A549 (cell line): ENCODE data around the gene ODAD4. TPM values are rescaled to one million over a fixed set of nuclear protein-coding genes. Genes with fewer than 3 reads are reported as not detected.

ENCODE experiments used
- ATAC-seq, 2 experiments: fragments of 200-7000 bp in 1 of 2; fragments of >200 bp in 1 of 2; cut with Nextera tagmentation in 1 of 2; cut with Tn5 transposase in 1 of 2; 3 replicates each; pipeline versions ENCODE4 v1.8.0 to v1.9.1; 2018 to 2020; ENCODE audit warnings: mild to moderate bottlenecking in 1 of 2, moderate library complexity in 1 of 2
- CTCF ChIA-PET: fragments of 300-600 bp; sonication (Branson Sonifier 250); formaldehyde crosslinking; extraction: SDS; loops from one replicate; lab custom pipeline; 2021; ENCODE audit warnings: antibody characterized with exemption, inconsistent platforms; lab: Yijun Ruan, JAX
- POLR2A ChIA-PET: fragments of 350-600 bp; formaldehyde crosslinking; extraction: SDS; loops from one replicate; lab custom pipeline; 2021; ENCODE audit warnings: antibody characterized with exemption, inconsistent platforms; lab: Yijun Ruan, JAX
- DNase-seq, 2 experiments: peaks; one replicate each; pipeline versions ENCODE4 v3.0.0 to v3.0.0-alpha.2; 2011 to 2016; ENCODE audit warnings: low read depth in 1 of 2, low spot score in 1 of 2
- FAIRE-seq: peaks from 2 replicates; lab custom pipeline; 2011; peaks lifted over from hg19 to GRCh38; lab: Jason Lieb, UNC
- H3K27ac ChIP-seq, 2 experiments: fragments of >200 bp; sonication (Bioruptor Twin); formaldehyde crosslinking; 3 replicates each; pipeline ENCODE4 v1.5.1; 2016 to 2017
- H3K4me1 ChIP-seq: fragments of >200 bp; sonication (Bioruptor Twin); formaldehyde crosslinking; 3 replicates; pipeline ENCODE4 v1.6.1; 2016
- H3K4me2 ChIP-seq: fragments of >200 bp; sonication (Bioruptor Twin); formaldehyde crosslinking; 3 replicates; pipeline ENCODE4 v1.6.1; 2016
- H3K4me3 ChIP-seq: fragments of >200 bp; sonication (Bioruptor Twin); formaldehyde crosslinking; 3 replicates; pipeline ENCODE4 v1.5.1; 2016
- H3K9me3 ChIP-seq: fragments of >200 bp; sonication (Bioruptor Twin); formaldehyde crosslinking; 3 replicates; pipeline ENCODE4 v1.6.1; 2016
- BCL3 ChIP-seq: fragments of >200 bp; sonication (Bioruptor Twin); formaldehyde crosslinking; IDR thresholded peaks from 3 replicates; pipeline ENCODE4 v1.6.1; 2016
- BHLHE40 ChIP-seq: IDR thresholded peaks from 2 replicates; pipeline ENCODE4 v1.6.1; 2012; ENCODE audit warnings: low read depth, low read length, inconsistent platforms
- CBX2 ChIP-seq: fragments of 200-600 bp; sonication (generic); IDR thresholded peaks from 2 replicates; pipeline ENCODE4 v1.6.1; 2016; ENCODE audit warnings: low read depth, mild to moderate bottlenecking, borderline replicate concordance
- CHD2 ChIP-seq: fragments of 150-350 bp; IDR thresholded peaks from 2 replicates; pipeline ENCODE4 v1.6.1; 2014; ENCODE audit warnings: low read length; ENCODE audit not compliant: partially characterized antibody
- E2F6 ChIP-seq: IDR thresholded peaks from 2 replicates; pipeline ENCODE4 v1.6.1; 2012; ENCODE audit warnings: low read depth, borderline replicate concordance
- EHF ChIP-seq: fragments of 250-450 bp; sonication (Bioruptor Pico); IDR thresholded peaks from 2 replicates; pipeline ENCODE4 v1.5.0; 2020; ENCODE audit warnings: mild to moderate bottlenecking
- EP300 ChIP-seq, 2 experiments: fragments of >200 bp; sonication (Bioruptor Twin); formaldehyde crosslinking; IDR thresholded peaks; 2 replicates in 1 of 2; 3 replicates in 1 of 2; pipeline ENCODE4 v1.6.1; 2016 to 2017
- FOSB ChIP-seq: fragments of 250-450 bp; sonication (Bioruptor Pico); IDR thresholded peaks from 2 replicates; pipeline ENCODE4 v1.5.0; 2020; ENCODE audit warnings: mild to moderate bottlenecking, moderate library complexity
- FOSL2 ChIP-seq, 2 experiments: fragments of 450-650 bp in 1 of 2; fragments of >200 bp in 1 of 2; sonication (Bioruptor Twin) in 1 of 2; formaldehyde crosslinking; IDR thresholded peaks; 2 replicates each; pipeline versions ENCODE4 v1.5.0 to v1.6.1; 2016 to 2020; ENCODE audit warnings: mild to moderate bottlenecking in 1 of 2, moderate library complexity in 1 of 2
- HDAC2 ChIP-seq: fragments of 200-600 bp; sonication (generic); IDR thresholded peaks from 2 replicates; pipeline ENCODE4 v1.6.1; 2016
- HES2 ChIP-seq: fragments of >200 bp; sonication (Bioruptor Twin); formaldehyde crosslinking; IDR thresholded peaks from 2 replicates; pipeline ENCODE4 v1.6.1; 2016
- HEYL ChIP-seq: fragments of 250-450 bp; sonication (Bioruptor Pico); IDR thresholded peaks from 2 replicates; pipeline ENCODE4 v1.8.0; 2021; ENCODE audit warnings: mild to moderate bottlenecking, moderate library complexity
- HOXA7 ChIP-seq: fragments of 250-450 bp; sonication (Bioruptor Pico); IDR thresholded peaks from 2 replicates; pipeline ENCODE4 v1.5.0; 2020; ENCODE audit warnings: mild to moderate bottlenecking, moderate library complexity
- HOXB5 ChIP-seq: fragments of 250-450 bp; sonication (Bioruptor Pico); IDR thresholded peaks from 2 replicates; pipeline ENCODE4 v1.5.0; 2020; ENCODE audit warnings: mild to moderate bottlenecking, moderate library complexity
- MAFK ChIP-seq: fragments of 450-650 bp; IDR thresholded peaks from 2 replicates; pipeline ENCODE4 v1.6.1; 2014; ENCODE audit not compliant: partially characterized antibody
- MYC ChIP-seq: IDR thresholded peaks from 2 replicates; pipeline ENCODE4 v1.6.1; 2012; ENCODE audit warnings: mild to moderate bottlenecking, inconsistent platforms, low read length, improper control_type of control experiment, borderline replicate concordance
- NFE2L2 ChIP-seq: fragments of 150-350 bp; conservative IDR thresholded peaks from 2 replicates; pipeline ENCODE4 v1.6.1; 2014; ENCODE audit warnings: low read length
- NR3C1 ChIP-seq: fragments of >200 bp; sonication (Bioruptor Twin); formaldehyde crosslinking; IDR thresholded peaks from 3 replicates; pipeline ENCODE4 v1.6.1; 2017
- RAD21 ChIP-seq, 2 experiments: fragments of >200 bp in 1 of 2; sonication (Bioruptor Twin) in 1 of 2; formaldehyde crosslinking in 1 of 2; IDR thresholded peaks in 1 of 2; conservative IDR thresholded peaks in 1 of 2; 2 replicates in 1 of 2; 3 replicates in 1 of 2; pipeline ENCODE4 v1.6.1; 2012 to 2018; ENCODE audit warnings: inconsistent platforms in 1 of 2
- RARB ChIP-seq: fragments of 250-450 bp; sonication (Bioruptor Pico); IDR thresholded peaks from 2 replicates; pipeline ENCODE4 v1.8.0; 2021; ENCODE audit warnings: mild to moderate bottlenecking, moderate library complexity
- TFCP2L1 ChIP-seq: fragments of 250-450 bp; sonication (Bioruptor Pico); IDR thresholded peaks from 2 replicates; pipeline ENCODE4 v1.5.0; 2021; ENCODE audit warnings: mild to moderate bottlenecking
- USF2 ChIP-seq: fragments of 450-650 bp; IDR thresholded peaks from 2 replicates; pipeline ENCODE4 v1.6.1; 2014; ENCODE audit warnings: antibody characterized with exemption
- ZFP36 ChIP-seq: fragments of 450-650 bp; IDR thresholded peaks from 2 replicates; pipeline ENCODE4 v1.6.1; 2014; ENCODE audit warnings: borderline replicate concordance; ENCODE audit not compliant: partially characterized antibody
- ZSCAN20 ChIP-seq: fragments of 250-450 bp; sonication (Bioruptor Pico); IDR thresholded peaks from 2 replicates; pipeline ENCODE4 v1.8.0; 2022; ENCODE audit warnings: mild to moderate bottlenecking, moderate library complexity
- WGBS: methylation state at CpG from one replicate; pipeline ENCODE4 v1.1.6; 2017; ENCODE audit errors: missing lambda C conversion rate; 5-methylcytosine and 5-hydroxymethylcytosine counted together
- polyA plus RNA-seq, 4 experiments: library from polyadenylated mRNA; depleted of rRNA in 3 of 4; stranded (reverse); fragments of >200 nt; fragmentation: RNase III in 1 of 4; extraction: RNeasy Plus Mini Kit Qiagen cat#74134 plus additional on column Dnase treatment in 1 of 4; gene quantifications; 2 replicates in 3 of 4; 3 replicates in 1 of 4; pipeline ENCODE4 v1.2.3, GENCODE V29; 2011 to 2017

ODAD4 gene
- polyA plus RNA-seq, 2 of the 4 experiments (the other 2 are of a cell fraction): 2.0 to 2.3 TPM

- Histone ChIP-seq H3K4me3 (no peak overlapping the region), H3K9me3 (no peaks in the 10 kb centered on the region), H3K4me1 (peaks cover 17% of the 10 kb centered on the region), H3K4me2 (no peak overlapping the region), H3K27ac (no peak overlapping the region)
- WGBS: 85% methylated on average over 5 of the region's 6 CpGs
- POLR2A ChIA-PET: no interaction called here
- TF ChIP-seq CBX2: no peak
- no peak for TF ChIP-seq TFCP2L1 (CRISPR knock-in tag)
- no peak for TF ChIP-seq NFE2L2
- no peak for TF ChIP-seq HDAC2
- TF ChIP-seq RAD21 (conservative IDR thresholded peaks at IDR 0.05 in 1 of 2, IDR thresholded peaks at IDR 0.05 in 1 of 2): no peak
- TF ChIP-seq HES2: no peak
- no peak for TF ChIP-seq NR3C1
- no peak for TF ChIP-seq HOXB5
- no peak for TF ChIP-seq FOSL2 (IDR thresholded peaks at IDR 0.05)
- no peak for TF ChIP-seq FOSL2 (CRISPR knock-in tag; IDR thresholded peaks at IDR 0.05)
- no peak for TF ChIP-seq HEYL (CRISPR knock-in tag)
- TF ChIP-seq CHD2: no peak
- TF ChIP-seq ZFP36: no peak
- TF ChIP-seq RARB (CRISPR knock-in tag): no peak
- no peak for TF ChIP-seq BHLHE40
- no peak for TF ChIP-seq MAFK
- TF ChIP-seq FOSB: no peak
- TF ChIP-seq EP300 (IDR thresholded peaks at IDR 0.05): no peak
- no peak for TF ChIP-seq BCL3
- no peak for TF ChIP-seq USF2
- no peak for TF ChIP-seq E2F6
- DNase-seq: no peak
- ATAC-seq: no peak
- CTCF ChIA-PET: interaction anchor here (1.0 to 12.8 kb wide), 5 partner anchors 9 to 198 kb away, joined by 3 to 122 read pairs (median 4); partner anchors contain the start of gene CNP
- no peak for FAIRE-seq
These were observed 5.2 kb downstream of the ODAD4 start for GRCh38 chr17:41935641-41936040.

GRCh38 chr17:41937970-41938954 is 7.8 kb downstream of the ODAD4 start:
- Histone ChIP-seq H3K27ac (no peak overlapping the region), H3K4me2 (no peak overlapping the region), H3K4me1 (no peaks in the 10 kb centered on the region), H3K4me3 (no peak overlapping the region), H3K9me3 (no peaks in the 10 kb centered on the region)
- TF ChIP-seq EHF (CRISPR knock-in tag) (no peak), HOXA7 (CRISPR knock-in tag) (no peak), USF2 (no peak), ZSCAN20 (CRISPR knock-in tag) (no peak), MYC (no peak)
- ChIA-PET CTCF (interaction anchor here (0.6 to 15.4 kb wide), 7 partner anchors 8 to 664 kb away, joined by 3 to 204 read pairs (median 4); partner anchors contain the start of genes NKIRAS2 and ODAD4), POLR2A (interaction anchor here (2.3 kb wide), 1 partner anchor 8 kb away, joined by 6 read pairs; the partner anchor contains the start of gene ODAD4)
- FAIRE-seq (no peak), DNase-seq (no peak), ATAC-seq (no peak)
- 83% methylated on average over 18 of the region's 19 CpGs for WGBS
